Caco-2 (cell line): ENCODE results near the gene CTSL. TPM values are rescaled to one million over a fixed set of nuclear protein-coding genes. Genes with fewer than 3 reads are reported as not detected.

ENCODE experiments used
- BruUV-seq: library from RNA; stranded (reverse); fragments of 400-500 nt; replicated peaks from 2 replicates; lab custom pipeline; 2021; lab: Mats Ljungman, UMichigan
- CTCF ChIA-PET: fragments of 300-600 bp; sonication (Branson Sonifier 250); formaldehyde crosslinking; loops from one replicate; lab custom pipeline; 2022; ENCODE audit warnings: antibody characterized with exemption; lab: Charles Lee
- POLR2A ChIA-PET: fragments of 300-600 bp; sonication (Branson Sonifier 250); formaldehyde crosslinking; loops from one replicate; lab custom pipeline; 2022; ENCODE audit warnings: antibody characterized with exemption; lab: Charles Lee
- DNase-seq, 2 experiments: peaks; one replicate each; pipeline versions ENCODE4 v3.0.0 to v3.0.0-alpha.2; 2020 to 2022
- H3K27me3 ChIP-seq: replicated peaks from 2 replicates; pipeline ENCODE4 v1.6.0; 2011; ENCODE audit warnings: low read length; ENCODE audit not compliant: control insufficient read depth, insufficient read depth
- H3K36me3 ChIP-seq: 2 replicates; pipeline ENCODE4 v1.5.1; 2011; ENCODE audit warnings: low read length; ENCODE audit not compliant: control insufficient read depth, insufficient read depth
- H3K4me1 ChIP-seq: fragments of 250-450 bp; sonication (Bioruptor Pico); 2 replicates; pipeline ENCODE4 v1.5.1; 2020; ENCODE audit warnings: mild to moderate bottlenecking
- H3K4me3 ChIP-seq: 2 replicates; pipeline ENCODE4 v1.5.1; 2011; ENCODE audit warnings: low read depth, mild to moderate bottlenecking, control low read depth, low read length
- H3K9me3 ChIP-seq: fragments of 250-450 bp; sonication (Bioruptor Pico); 2 replicates; pipeline ENCODE4 v1.5.1; 2020; ENCODE audit warnings: mild to moderate bottlenecking, moderate library complexity
- H3K27ac Mint-ChIP-seq: one replicate; pipeline ENCODE4 v1.8.0; 2022; ENCODE audit warnings: mixed read lengths; ENCODE audit not compliant: unreplicated experiment
- H3K27me3 Mint-ChIP-seq: one replicate; pipeline ENCODE4 v1.8.0; 2022; ENCODE audit warnings: mixed read lengths; ENCODE audit not compliant: insufficient read depth, unreplicated experiment
- H3K36me3 Mint-ChIP-seq: one replicate; pipeline ENCODE4 v1.8.0; 2022; ENCODE audit warnings: mild to moderate bottlenecking, mixed read lengths; ENCODE audit not compliant: insufficient read depth, unreplicated experiment
- H3K4me1 Mint-ChIP-seq: one replicate; pipeline ENCODE4 v1.8.0; 2022; ENCODE audit warnings: low read depth, mixed read lengths; ENCODE audit not compliant: unreplicated experiment
- H3K4me3 Mint-ChIP-seq: one replicate; pipeline ENCODE4 v1.8.0; 2022; ENCODE audit warnings: mild to moderate bottlenecking, moderate library complexity, mixed read lengths; ENCODE audit not compliant: unreplicated experiment
- H3K9me3 Mint-ChIP-seq: one replicate; pipeline ENCODE4 v1.8.0; 2022; ENCODE audit warnings: mixed read lengths; ENCODE audit not compliant: unreplicated experiment
- intact Hi-C: fragments of 100-400 bp; cut with micrococcal nuclease; formaldehyde crosslinking; loops from one replicate; pipeline ENCODE4 v1.10.0; 2022; ENCODE audit not compliant: unreplicated experiment
- total RNA-seq: library from RNA; stranded (reverse); gene quantifications from 2 replicates; pipeline ENCODE4 v1.2.3, GENCODE V29; 2022
- TF ChIP-seq, protein P1 (sequence below), 2 experiments: fragments of 200-600 bp in 1 of 2; IDR thresholded peaks; 1 replicate in 1 of 2; 2 replicates in 1 of 2; pipeline versions ENCODE4 v1.5.1 to v1.8.0; 2011 to 2022; ENCODE audit warnings: antibody characterized with exemption in 1 of 2, control low read depth in 1 of 2, inconsistent platforms in 1 of 2, low read depth in 1 of 2, low read length in 1 of 2, mild to moderate bottlenecking in 1 of 2, moderate library complexity in 1 of 2; ENCODE audit not compliant: insufficient read depth in 1 of 2, severe bottlenecking in 1 of 2, unreplicated experiment in 1 of 2

The CTSL gene
- total RNA-seq, 1 experiment from 2014 or later: 50.1 TPM

GRCh38 chr9:87702921-87703320 lies 23.0 kb upstream of the CTSL start:
- Histone ChIP-seq H3K36me3 (no peaks in the 10 kb centered on the region), H3K4me1 (no peaks in the 10 kb centered on the region), H3K4me3 (no peak overlapping the region), H3K9me3 (no peaks in the 10 kb centered on the region), H3K27me3 (no peaks in the 10 kb centered on the region)
- no TSS peak for BruUV-seq
- Mint-ChIP-seq H3K27ac (no peak overlapping the region), H3K27me3 (no peaks in the 10 kb centered on the region), H3K4me1 (no peaks in the 10 kb centered on the region), H3K4me3 (no peak overlapping the region), H3K9me3 (no peaks in the 10 kb centered on the region), H3K36me3 (peaks cover 36% of the 10 kb centered on the region)
- DNase-seq: no peak
- intact Hi-C loops: no loop called here
- TF ChIP-seq, protein P1, sequence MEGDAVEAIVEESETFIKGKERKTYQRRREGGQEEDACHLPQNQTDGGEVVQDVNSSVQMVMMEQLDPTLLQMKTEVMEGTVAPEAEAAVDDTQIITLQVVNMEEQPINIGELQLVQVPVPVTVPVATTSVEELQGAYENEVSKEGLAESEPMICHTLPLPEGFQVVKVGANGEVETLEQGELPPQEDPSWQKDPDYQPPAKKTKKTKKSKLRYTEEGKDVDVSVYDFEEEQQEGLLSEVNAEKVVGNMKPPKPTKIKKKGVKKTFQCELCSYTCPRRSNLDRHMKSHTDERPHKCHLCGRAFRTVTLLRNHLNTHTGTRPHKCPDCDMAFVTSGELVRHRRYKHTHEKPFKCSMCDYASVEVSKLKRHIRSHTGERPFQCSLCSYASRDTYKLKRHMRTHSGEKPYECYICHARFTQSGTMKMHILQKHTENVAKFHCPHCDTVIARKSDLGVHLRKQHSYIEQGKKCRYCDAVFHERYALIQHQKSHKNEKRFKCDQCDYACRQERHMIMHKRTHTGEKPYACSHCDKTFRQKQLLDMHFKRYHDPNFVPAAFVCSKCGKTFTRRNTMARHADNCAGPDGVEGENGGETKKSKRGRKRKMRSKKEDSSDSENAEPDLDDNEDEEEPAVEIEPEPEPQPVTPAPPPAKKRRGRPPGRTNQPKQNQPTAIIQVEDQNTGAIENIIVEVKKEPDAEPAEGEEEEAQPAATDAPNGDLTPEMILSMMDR (IDR thresholded peaks at IDR 0.05; ENCODE audit: insufficient read depth in 1 of 2, low read depth in 1 of 2, low read length in 1 of 2, severe bottlenecking in 1 of 2, unreplicated experiment in 1 of 2): no peak
- ChIA-PET CTCF (no interaction called here), POLR2A (no interaction called here)

DNA sequence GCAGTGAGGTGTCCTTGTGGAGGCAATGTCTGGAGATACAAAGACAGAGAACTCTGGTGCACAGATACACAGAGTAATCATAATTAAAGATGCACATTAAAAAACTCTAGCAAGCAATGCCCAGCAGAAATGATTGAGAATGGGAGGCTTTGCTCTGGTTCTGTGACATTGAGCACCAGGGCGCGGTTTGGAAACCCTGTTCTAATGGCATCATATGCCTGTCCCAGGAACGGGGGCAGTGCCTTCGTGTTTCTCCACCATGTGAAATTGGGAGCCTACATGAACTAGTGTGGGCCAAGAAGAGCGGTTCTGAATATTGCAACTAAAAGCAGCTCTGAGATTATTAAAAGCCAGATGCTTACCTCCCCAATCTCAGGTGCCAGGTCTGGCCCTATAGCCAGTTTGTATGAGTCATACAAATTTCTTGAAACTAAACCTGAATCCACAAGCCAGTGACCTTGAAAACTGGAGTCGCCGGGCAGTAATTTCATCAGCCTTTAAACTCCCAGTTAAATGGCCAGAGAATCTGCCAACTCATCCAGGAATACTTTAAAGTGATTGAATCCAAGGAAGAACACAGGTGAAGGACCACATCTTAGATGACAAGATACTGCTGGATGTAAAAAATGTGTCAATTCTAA lies 22.2 kb upstream of the CTSL start:
- no peaks in the 10 kb centered on the region for H3K4me1 ChIP-seq
- intact Hi-C loops: no loop called here
- DNase-seq: no peak
- no peaks in the 10 kb centered on the region for H3K27me3 ChIP-seq
- Mint-ChIP-seq H3K27me3 (no peaks in the 10 kb centered on the region), H3K36me3 (peaks cover 38% of the 10 kb centered on the region), H3K4me1 (no peaks in the 10 kb centered on the region), H3K27ac (no peak overlapping the region), H3K9me3 (no peaks in the 10 kb centered on the region), H3K4me3 (no peak overlapping the region)
- BruUV-seq: no TSS peak
- H3K36me3 ChIP-seq: no peaks in the 10 kb centered on the region
- TF ChIP-seq, protein P1 (IDR thresholded peaks at IDR 0.05; ENCODE audit: insufficient read depth in 1 of 2, low read depth in 1 of 2, low read length in 1 of 2, severe bottlenecking in 1 of 2, unreplicated experiment in 1 of 2): no peak
- POLR2A ChIA-PET: no interaction called here
- H3K4me3 ChIP-seq: no peak overlapping the region
- H3K9me3 ChIP-seq: no peaks in the 10 kb centered on the region
- CTCF ChIA-PET: no interaction called here

DNA sequence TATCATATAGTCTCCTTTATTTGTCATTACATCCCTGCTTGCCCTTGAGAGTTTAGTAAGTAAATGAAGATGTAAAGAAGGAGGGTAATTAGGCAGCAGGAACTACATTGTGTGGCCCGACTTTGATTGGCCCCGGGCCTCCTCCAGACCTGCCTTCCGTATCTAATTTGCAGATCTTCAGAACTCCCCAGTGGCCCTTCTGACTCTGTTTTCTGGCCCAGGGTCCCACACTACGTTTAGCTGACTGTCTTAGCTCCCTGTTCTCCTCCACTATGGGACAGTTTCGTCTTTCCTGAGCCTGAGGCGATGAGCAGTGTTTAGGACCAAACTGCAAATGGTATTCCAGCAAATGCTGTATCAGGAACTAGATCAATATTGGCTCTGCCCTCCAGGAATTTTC lies 21.6 kb upstream of the CTSL start:
- Mint-ChIP-seq H3K9me3 (no peaks in the 10 kb centered on the region), H3K4me1 (no peaks in the 10 kb centered on the region), H3K4me3 (no peak overlapping the region), H3K36me3 (peaks cover 42% of the 10 kb centered on the region), H3K27ac (no peak overlapping the region), H3K27me3 (no peaks in the 10 kb centered on the region)
- DNase-seq: no peak
- H3K4me3 ChIP-seq: no peak overlapping the region
- no peaks in the 10 kb centered on the region for H3K36me3 ChIP-seq
- intact Hi-C loops: no loop called here
- ChIA-PET CTCF (no interaction called here), POLR2A (no interaction called here)
- H3K4me1 ChIP-seq: no peaks in the 10 kb centered on the region
- no peaks in the 10 kb centered on the region for H3K27me3 ChIP-seq
- H3K9me3 ChIP-seq: no peaks in the 10 kb centered on the region
- TF ChIP-seq, protein P1 (IDR thresholded peaks at IDR 0.05; ENCODE audit: insufficient read depth in 1 of 2, low read depth in 1 of 2, low read length in 1 of 2, severe bottlenecking in 1 of 2, unreplicated experiment in 1 of 2): no peak
- no TSS peak for BruUV-seq
